TTC549 (cell line): ENCODE measurements around the gene RNF34.

Experiments
- FAIRE-seq: peaks from 2 replicates; lab custom pipeline; 2012; peaks lifted over from hg19 to GRCh38; lab: Jason Lieb, UNC

Gene RNF34

DNA sequence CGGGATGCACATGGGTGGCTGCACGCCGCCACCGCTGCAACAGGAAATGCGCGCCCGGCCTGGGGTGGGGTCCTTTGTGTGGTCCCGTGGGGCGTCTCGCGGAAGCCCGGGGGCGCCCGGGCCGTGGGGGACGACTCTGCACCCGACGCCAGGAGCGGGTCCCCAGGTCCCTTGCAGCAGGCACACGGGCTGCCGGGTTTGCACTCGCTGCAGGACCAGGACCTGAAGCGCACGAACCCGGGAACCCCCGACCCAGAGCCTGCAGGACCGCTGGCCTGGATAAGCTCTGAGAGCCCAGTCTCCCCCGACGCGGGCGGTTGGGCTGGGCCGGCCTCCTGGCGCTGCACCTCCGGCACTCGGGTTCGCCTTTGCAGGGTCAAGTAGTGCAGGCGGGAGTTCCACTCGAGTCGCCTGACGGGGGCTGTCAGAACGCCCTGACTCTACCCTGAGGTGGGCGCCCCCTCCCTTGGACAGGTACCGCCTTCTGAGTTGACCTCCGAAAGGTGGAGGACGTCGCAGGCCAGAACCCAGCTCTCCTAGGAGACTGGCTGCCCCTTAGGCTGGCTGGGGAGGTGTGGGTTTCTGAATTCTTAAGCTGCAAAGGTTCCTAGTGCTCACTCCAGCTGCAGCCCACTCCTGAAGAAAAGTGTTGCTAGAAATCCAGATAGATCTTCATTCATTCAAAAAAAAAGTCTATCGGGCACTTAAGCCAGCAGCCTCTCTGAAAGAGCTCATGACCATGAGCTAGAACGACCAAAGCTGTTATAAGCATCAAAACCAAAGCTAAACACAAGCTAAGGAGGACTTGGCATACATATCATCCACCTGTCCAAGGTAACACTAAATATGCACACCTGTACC, 68.0 kb downstream of the RNF34 start:
- FAIRE-seq, result no peak

DNA sequence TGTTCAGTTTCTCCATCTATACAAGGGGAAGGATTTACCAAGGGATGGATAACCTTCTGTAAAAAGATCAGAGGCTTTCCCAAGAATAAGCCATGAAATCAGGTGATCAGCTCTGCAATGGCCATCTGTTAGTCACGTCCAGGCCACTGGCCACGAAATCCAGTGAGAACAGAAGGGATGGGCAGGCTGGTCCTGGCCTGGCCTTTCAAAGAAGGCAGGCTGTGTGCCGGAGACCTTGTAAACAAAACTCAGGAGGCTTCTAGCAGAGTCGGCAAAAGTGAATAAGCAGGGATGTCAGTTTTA, 68.5 kb downstream of the RNF34 start:
- FAIRE-seq, result no peak

DNA sequence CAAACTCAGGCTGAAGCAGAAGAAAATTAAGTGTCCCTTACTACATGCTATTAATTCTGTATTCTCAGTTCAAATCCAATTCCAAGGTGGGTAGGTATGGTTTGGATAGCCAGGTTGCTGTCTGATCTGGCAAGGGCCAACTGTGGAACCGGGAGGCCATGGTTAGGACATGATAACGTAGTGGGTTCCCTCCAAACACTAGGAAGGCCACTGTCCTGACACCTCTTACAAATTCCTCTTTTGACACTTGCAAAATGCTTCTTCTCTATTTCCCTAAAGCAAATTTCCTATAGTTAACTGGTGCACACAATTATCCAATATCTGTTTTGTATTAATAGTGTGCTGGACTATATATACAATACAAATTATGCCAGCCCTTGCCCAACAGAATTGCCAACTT, 70.8 kb downstream of the RNF34 start:
- no peak for FAIRE-seq

- FAIRE-seq, result no peak
Measured at GRCh38 chr12:121472150-121472905, 72.4 kb downstream of the RNF34 start.
